Fibroblast of lung (primary cell): ENCODE data around the gene SEC23IP. TPM values are rescaled to one million over a fixed set of nuclear protein-coding genes. Genes with fewer than 3 reads are reported as not detected.

ENCODE experiments used
- DNase-seq, 2 donors: peaks; one replicate each; pipeline versions ENCODE4 v3.0.0 to v3.0.0-alpha.2; 2010; ENCODE audit warnings: low read depth in 2 of 2
- H2AFZ ChIP-seq: 2 replicates; pipeline ENCODE4 v1.5.1; 2012; ENCODE audit warnings: low read length, control low read depth, inconsistent platforms
- H3K27ac ChIP-seq: 2 replicates; pipeline ENCODE4 v1.5.1; 2011; ENCODE audit warnings: low read length, control low read depth; ENCODE audit not compliant: insufficient read depth
- H3K27me3 ChIP-seq: 2 replicates; pipeline ENCODE4 v1.5.1; 2011; ENCODE audit warnings: mild to moderate bottlenecking, low read length; ENCODE audit not compliant: control insufficient read depth, insufficient read depth
- H3K36me3 ChIP-seq: 2 replicates; pipeline ENCODE4 v1.5.1; 2011; ENCODE audit warnings: low read length; ENCODE audit not compliant: control insufficient read depth, insufficient read depth
- H3K4me1 ChIP-seq: 2 replicates; pipeline ENCODE4 v1.5.1; 2011; ENCODE audit warnings: low read length; ENCODE audit not compliant: control insufficient read depth, insufficient read depth; ENCODE audit errors: extremely low read depth
- H3K4me2 ChIP-seq: 2 replicates; pipeline ENCODE4 v1.5.1; 2011; ENCODE audit warnings: low read length, control low read depth; ENCODE audit not compliant: insufficient read depth; ENCODE audit errors: extremely low read depth
- H3K4me3 ChIP-seq, 4 experiments: fragments of 200-600 bp in 1 of 4; sonication (generic) in 1 of 4; replicated peaks in 1 of 4; 2 replicates each; pipeline ENCODE4 v1.5.1; 2011 to 2016; ENCODE audit warnings: low read length in 4 of 4, low read depth in 3 of 4, mild to moderate bottlenecking in 3 of 4, control low read depth in 2 of 4, inconsistent platforms in 1 of 4, mixed read lengths in 1 of 4; ENCODE audit not compliant: insufficient read depth in 1 of 4; ENCODE audit errors: control extremely low read depth in 1 of 4
- H3K79me2 ChIP-seq: 2 replicates; pipeline ENCODE4 v1.5.1; 2012; ENCODE audit warnings: mild to moderate bottlenecking, low read length, inconsistent platforms; ENCODE audit not compliant: control insufficient read depth, insufficient read depth
- H3K9ac ChIP-seq: 2 replicates; pipeline ENCODE4 v1.5.1; 2011; ENCODE audit warnings: mild to moderate bottlenecking, low read length, control low read depth; ENCODE audit not compliant: insufficient read depth
- H3K9me3 ChIP-seq: 2 replicates; pipeline ENCODE4 v1.5.1; 2012; ENCODE audit warnings: low read depth, low read length; ENCODE audit not compliant: control insufficient read depth, insufficient read depth
- H4K20me1 ChIP-seq: 2 replicates; pipeline ENCODE4 v1.5.1; 2011; ENCODE audit warnings: low read length; ENCODE audit not compliant: control insufficient read depth, insufficient read depth; ENCODE audit errors: extremely low read depth
- EZH2 ChIP-seq: IDR thresholded peaks from 2 replicates; pipeline ENCODE4 v1.5.1; 2012; ENCODE audit warnings: low read length, control low read depth, mild to moderate bottlenecking; ENCODE audit errors: missing control alignments
- polyA plus RNA-seq, 2 donors: library from polyadenylated mRNA; depleted of rRNA in 1 of 2; stranded (reverse) in 1 of 2; unstranded in 1 of 2; fragments of >200 nt; gene quantifications; 2 replicates each; pipeline ENCODE4 v1.2.1, GENCODE V29; 2011 to 2012; ENCODE audit warnings: missing spikeins in 1 of 2
- total RNA-seq: library from RNA; depleted of rRNA; stranded (reverse); fragments of >200 nt; gene quantifications from 2 replicates; pipeline ENCODE4 v1.2.1, GENCODE V29; 2014
- TF ChIP-seq, protein P1 (sequence below), 2 donors: IDR thresholded peaks in 1 of 2; conservative IDR thresholded peaks in 1 of 2; 1 replicate in 1 of 2; 2 replicates in 1 of 2; pipeline ENCODE4 v1.5.1; 2011 to 2012; ENCODE audit warnings: low read length in 2 of 2, control low read depth in 1 of 2, inconsistent platforms in 1 of 2, low read depth in 1 of 2, mild to moderate bottlenecking in 1 of 2

Gene SEC23IP
- total and polyA plus RNA-seq, 2 donors (not counting 1 experiment from before 2014, with no cell fraction given): 16.3 to 47.1 TPM

DNA sequence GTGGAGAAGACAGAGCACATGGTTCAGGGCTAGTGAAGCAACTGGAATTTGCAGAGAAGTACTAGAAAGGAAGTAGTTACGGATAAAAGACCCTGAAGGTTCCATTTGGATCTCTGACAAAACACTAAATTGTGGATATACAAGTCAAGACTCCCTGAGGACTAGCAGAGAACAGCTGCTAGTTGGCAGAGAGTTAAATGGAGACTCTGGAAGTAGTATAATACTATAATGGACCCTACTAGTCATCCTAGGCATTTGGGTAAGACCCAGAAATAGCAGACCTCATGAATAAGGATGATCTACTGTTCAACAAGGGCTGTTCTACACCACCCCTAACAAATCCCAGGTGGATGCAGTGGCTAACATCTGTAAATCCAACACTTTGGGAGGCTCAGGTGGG, 39.0 kb upstream of the SEC23IP start:
- Histone ChIP-seq H3K4me2 (no peak overlapping the region), H3K79me2 (peaks cover 4% of the 10 kb centered on the region), H3K36me3 (peaks cover 15% of the 10 kb centered on the region)

DNA sequence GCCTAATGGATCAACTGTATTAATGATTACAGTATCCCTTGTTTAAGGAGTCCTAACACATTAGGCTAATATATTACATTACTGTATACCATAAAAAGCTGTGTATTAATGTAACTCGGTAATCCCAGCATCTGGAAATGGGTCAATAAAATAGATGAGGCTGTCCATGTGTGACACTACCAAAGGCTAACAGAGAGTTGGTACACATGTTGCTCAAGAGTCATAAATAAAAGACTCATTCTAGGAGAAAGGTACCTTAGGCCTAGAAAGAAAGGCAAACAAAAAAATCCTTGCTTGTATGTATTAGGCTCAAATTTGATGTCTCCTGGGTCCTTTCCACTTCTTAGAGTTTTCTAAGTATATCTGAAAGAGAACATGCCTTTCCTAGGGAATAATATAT, 34.5 kb upstream of the SEC23IP start:
- no peaks in the 10 kb centered on the region for H3K27me3 ChIP-seq
- peaks cover 37% of the 10 kb centered on the region for H3K79me2 ChIP-seq
- no peak for TF ChIP-seq EZH2
- TF ChIP-seq, protein P1, sequence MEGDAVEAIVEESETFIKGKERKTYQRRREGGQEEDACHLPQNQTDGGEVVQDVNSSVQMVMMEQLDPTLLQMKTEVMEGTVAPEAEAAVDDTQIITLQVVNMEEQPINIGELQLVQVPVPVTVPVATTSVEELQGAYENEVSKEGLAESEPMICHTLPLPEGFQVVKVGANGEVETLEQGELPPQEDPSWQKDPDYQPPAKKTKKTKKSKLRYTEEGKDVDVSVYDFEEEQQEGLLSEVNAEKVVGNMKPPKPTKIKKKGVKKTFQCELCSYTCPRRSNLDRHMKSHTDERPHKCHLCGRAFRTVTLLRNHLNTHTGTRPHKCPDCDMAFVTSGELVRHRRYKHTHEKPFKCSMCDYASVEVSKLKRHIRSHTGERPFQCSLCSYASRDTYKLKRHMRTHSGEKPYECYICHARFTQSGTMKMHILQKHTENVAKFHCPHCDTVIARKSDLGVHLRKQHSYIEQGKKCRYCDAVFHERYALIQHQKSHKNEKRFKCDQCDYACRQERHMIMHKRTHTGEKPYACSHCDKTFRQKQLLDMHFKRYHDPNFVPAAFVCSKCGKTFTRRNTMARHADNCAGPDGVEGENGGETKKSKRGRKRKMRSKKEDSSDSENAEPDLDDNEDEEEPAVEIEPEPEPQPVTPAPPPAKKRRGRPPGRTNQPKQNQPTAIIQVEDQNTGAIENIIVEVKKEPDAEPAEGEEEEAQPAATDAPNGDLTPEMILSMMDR (conservative IDR thresholded peaks at IDR 0.05 in 1 of 2, IDR thresholded peaks at IDR 0.05 in 1 of 2; ENCODE audit: low read depth in 1 of 2, low read length in 2 of 2): no peak
- peaks cover 8% of the 10 kb centered on the region for H3K36me3 ChIP-seq
- no peak overlapping the region for H2AFZ ChIP-seq
- H4K20me1 ChIP-seq: no peaks in the 10 kb centered on the region
- DNase-seq: no peak
- no peak overlapping the region for H3K27ac ChIP-seq
- H3K9me3 ChIP-seq: no peaks in the 10 kb centered on the region
- no peaks in the 10 kb centered on the region for H3K4me1 ChIP-seq
- no peak overlapping the region for H3K4me2 ChIP-seq
- no peak overlapping the region for H3K4me3 ChIP-seq
- H3K9ac ChIP-seq: no peak overlapping the region

More for the DNA sequence above, 39.0 kb upstream of the SEC23IP start:
- no peaks in the 10 kb centered on the region for H3K27me3 ChIP-seq
- no peak overlapping the region for H2AFZ ChIP-seq
- TF ChIP-seq, protein P1 (conservative IDR thresholded peaks at IDR 0.05 in 1 of 2, IDR thresholded peaks at IDR 0.05 in 1 of 2; ENCODE audit: low read depth in 1 of 2, low read length in 2 of 2): no peak
- TF ChIP-seq EZH2: no peak
- H3K4me1 ChIP-seq: peaks cover 4% of the 10 kb centered on the region
- no peaks in the 10 kb centered on the region for H3K9me3 ChIP-seq
- no peak overlapping the region for H3K4me3 ChIP-seq
- no peak overlapping the region for H3K27ac ChIP-seq
- H4K20me1 ChIP-seq: no peaks in the 10 kb centered on the region
- H3K9ac ChIP-seq: no peak overlapping the region
- no peak for DNase-seq

GRCh38 chr10:119859420-119860258, 32.9 kb upstream of the SEC23IP start:
- DNase-seq: peak; percentile 42 to 73
- H3K27ac ChIP-seq: no peak overlapping the region
- TF ChIP-seq, protein P1 (conservative IDR thresholded peaks at IDR 0.05 in 1 of 2, IDR thresholded peaks at IDR 0.05 in 1 of 2; ENCODE audit: low read depth in 1 of 2, low read length in 2 of 2): peak; percentile 11 to 52
- TF ChIP-seq EZH2: no peak

More at GRCh38 chr10:119859420-119860258, 32.9 kb upstream of the SEC23IP start:
- Histone ChIP-seq H3K79me2 (peaks cover 49% of the 10 kb centered on the region), H4K20me1 (no peaks in the 10 kb centered on the region), H3K4me2 (no peak overlapping the region), H3K4me1 (no peaks in the 10 kb centered on the region), H3K27me3 (no peaks in the 10 kb centered on the region), H3K9me3 (no peaks in the 10 kb centered on the region), H3K9ac (no peak overlapping the region), H3K4me3 (no peak overlapping the region), H2AFZ (no peak overlapping the region), H3K36me3 (peaks cover 3% of the 10 kb centered on the region)
